GM10248 (cell line): ENCODE measurements around the gene CLASP1.

Experiments
- CTCF ChIA-PET: fragments of 300-600 bp; sonication (Branson Sonifier 250); formaldehyde crosslinking; extraction: SDS; loops from one replicate; lab custom pipeline; 2021; ENCODE audit warnings: antibody characterized with exemption; lab: Yijun Ruan, JAX
- POLR2A ChIA-PET: fragments of 350-650 bp; sonication (Branson Sonifier 250); formaldehyde crosslinking; extraction: SDS; loops from one replicate; lab custom pipeline; 2020; ENCODE audit warnings: antibody characterized with exemption; lab: Yijun Ruan, JAX
- DNase-seq: peaks from one replicate; pipeline ENCODE4 v3.0.0; 2012; ENCODE audit errors: extremely low spot score
- CTCF ChIP-seq: IDR thresholded peaks from 2 replicates; pipeline ENCODE4 v1.5.1; 2012; ENCODE audit warnings: mild to moderate bottlenecking, low read depth; ENCODE audit errors: extremely low read depth, missing control alignments, control extremely low read depth

CLASP1 gene

GRCh38 chr2:121649596-121650314 is 493 bp upstream of the CLASP1 start:
- POLR2A ChIA-PET: interaction anchor here (0.6 to 1.7 kb wide), 7 partner anchors 9 to 118 kb away, joined by 3 to 17 read pairs (median 4); partner anchors contain the start of genes NIFK and RNU4ATAC

GRCh38 chr2:121648206-121649148 is 785 bp downstream of the CLASP1 start:
- CTCF ChIA-PET: interaction anchor here (1.0 to 2.7 kb wide), 6 partner anchors 27 to 118 kb away, joined by 3 to 11 read pairs (median 3); partner anchors contain the start of gene RNU4ATAC

More at GRCh38 chr2:121649596-121650314, 493 bp upstream of the CLASP1 start:
- peak; percentile 98 for DNase-seq
- CTCF ChIA-PET: interaction anchor here (0.8 to 2.7 kb wide), 4 partner anchors 51 to 121 kb away, joined by 3 to 11 read pairs (median 4); no protein-coding TSS in a partner anchor
- no peak for TF ChIP-seq CTCF

GRCh38 chr2:121647396-121647795 is 1.9 kb downstream of the CLASP1 start:
- CTCF ChIA-PET: interaction anchor here (1.6 to 1.7 kb wide), 2 partner anchors 26 to 53 kb away, joined by 3 read pairs; no protein-coding TSS in a partner anchor
- TF ChIP-seq CTCF: no peak
- POLR2A ChIA-PET: interaction anchor here (1.0 kb wide), 1 partner anchor 13 kb away, joined by 3 read pairs; no protein-coding TSS in a partner anchor
- no peak for DNase-seq

More at GRCh38 chr2:121648206-121649148, 785 bp downstream of the CLASP1 start:
- TF ChIP-seq CTCF: no peak
- peak; percentile 33 for DNase-seq
- POLR2A ChIA-PET: interaction anchor here (0.9 to 1.0 kb wide), 3 partner anchors 14 to 118 kb away, joined by 3 to 8 read pairs (median 3); partner anchors contain the start of gene RNU4ATAC

- no peak for TF ChIP-seq CTCF
- POLR2A ChIA-PET: no interaction called here
- DNase-seq: no peak
- CTCF ChIA-PET: interaction anchor here (0.9 to 1.4 kb wide), 2 partner anchors 12 to 27 kb away, joined by 3 read pairs; no protein-coding TSS in a partner anchor
Measured at GRCh38 chr2:121644715-121645114, 4.5 kb downstream of the CLASP1 start.

- DNase-seq: no peak
- POLR2A ChIA-PET: no interaction called here
- no peak for TF ChIP-seq CTCF
- CTCF ChIA-PET: interaction anchor here (0.9 to 2.4 kb wide), 2 partner anchors 26 to 45 kb away, joined by 3 to 7 read pairs; no protein-coding TSS in a partner anchor
Measured at GRCh38 chr2:121643877-121644276, 5.4 kb downstream of the CLASP1 start.
